Hepatocyte (in vitro differentiated cells): ENCODE results near the gene ZFHX3. TPM values are rescaled to one million over a fixed set of nuclear protein-coding genes. Genes with fewer than 3 reads are reported as not detected.
A peak's percentile ranks its signal among the peaks of the same experiment; 100 is the strongest.

Experiments used
- DNase-seq: peaks from one replicate; pipeline ENCODE4 v3.0.0-alpha.2; 2016; ENCODE audit warnings: low spot score
- H2AFZ ChIP-seq: fragments of 200-600 bp; sonication (generic); 2 replicates; pipeline ENCODE4 v1.6.0; 2016; ENCODE audit warnings: antibody characterized with exemption, mild to moderate bottlenecking
- H3K27ac ChIP-seq: fragments of 200-600 bp; sonication (generic); 2 replicates; pipeline ENCODE4 v1.5.1; 2016; ENCODE audit warnings: mild to moderate bottlenecking
- H3K27me3 ChIP-seq: fragments of 200-600 bp; sonication (generic); 2 replicates; pipeline ENCODE4 v1.6.1; 2016
- H3K36me3 ChIP-seq: fragments of 200-600 bp; sonication (generic); replicated peaks from 2 replicates; pipeline ENCODE4 v1.5.1; 2016; ENCODE audit warnings: low read depth; ENCODE audit not compliant: insufficient read depth
- H3K4me1 ChIP-seq: fragments of 200-600 bp; sonication (generic); 2 replicates; pipeline ENCODE4 v1.5.1; 2016; ENCODE audit warnings: mild to moderate bottlenecking, moderate library complexity; ENCODE audit not compliant: insufficient read depth
- H3K4me2 ChIP-seq: fragments of 200-600 bp; sonication (generic); 2 replicates; pipeline ENCODE4 v1.6.0; 2016
- H3K4me3 ChIP-seq: fragments of 200-600 bp; sonication (generic); 2 replicates; pipeline ENCODE4 v1.5.1; 2016; ENCODE audit warnings: mild to moderate bottlenecking
- H3K79me2 ChIP-seq: fragments of 200-600 bp; sonication (generic); 2 replicates; pipeline ENCODE4 v1.6.0; 2017; ENCODE audit warnings: mild to moderate bottlenecking
- H3K9me2 ChIP-seq: fragments of 200-600 bp; sonication (generic); replicated peaks from 2 replicates; pipeline ENCODE4 v1.6.0; 2017; ENCODE audit warnings: mild to moderate bottlenecking; ENCODE audit not compliant: insufficient read depth
- H3K9me3 ChIP-seq: fragments of 200-600 bp; sonication (generic); 2 replicates; pipeline ENCODE4 v1.5.1; 2016; ENCODE audit warnings: low read depth, mild to moderate bottlenecking
- H4K20me1 ChIP-seq: fragments of 200-600 bp; sonication (generic); 2 replicates; pipeline ENCODE4 v1.6.0; 2016; ENCODE audit warnings: mild to moderate bottlenecking; ENCODE audit not compliant: insufficient read depth, poor library complexity, severe bottlenecking
- CTCF ChIP-seq: fragments of 200-600 bp; sonication (generic); IDR thresholded peaks from 2 replicates; pipeline ENCODE4 v1.5.1; 2016; ENCODE audit warnings: antibody characterized with exemption, mild to moderate bottlenecking; ENCODE audit not compliant: poor library complexity
- EZH2 ChIP-seq: fragments of 200-600 bp; sonication (generic); IDR thresholded peaks from 2 replicates; pipeline ENCODE4 v1.6.1; 2016; ENCODE audit warnings: antibody characterized with exemption, mild to moderate bottlenecking, borderline replicate concordance
- EZH2phosphoT487 ChIP-seq: fragments of 200-600 bp; sonication (generic); IDR thresholded peaks from one replicate; pipeline ENCODE4 v1.6.1; 2018; ENCODE audit warnings: antibody characterized with exemption, mild to moderate bottlenecking, low read depth, moderate library complexity; ENCODE audit not compliant: unreplicated experiment, severe bottlenecking
- WGBS: methylation state at CpG from one replicate; pipeline ENCODE4 v1.1.6; 2016; ENCODE audit warnings: low lambda C conversion rate; ENCODE audit errors: missing lambda C conversion rate; 5-methylcytosine and 5-hydroxymethylcytosine counted together
- polyA plus RNA-seq: library from polyadenylated mRNA; unstranded; fragments of >200 nt; fragmentation: Nextera tagmentation; extraction: Ambion mirVana; gene quantifications from 2 replicates; pipeline ENCODE4 v1.2.1, GENCODE V29; 2016
- total RNA-seq: library from RNA; depleted of rRNA; stranded (reverse); fragments of >200 nt; gene quantifications from 2 replicates; pipeline ENCODE4 v1.2.3, GENCODE V29; 2014

ZFHX3 gene
- total and polyA plus RNA-seq, 2 experiments from 2014 or later, result 6.4 to 11.6 TPM

DNA sequence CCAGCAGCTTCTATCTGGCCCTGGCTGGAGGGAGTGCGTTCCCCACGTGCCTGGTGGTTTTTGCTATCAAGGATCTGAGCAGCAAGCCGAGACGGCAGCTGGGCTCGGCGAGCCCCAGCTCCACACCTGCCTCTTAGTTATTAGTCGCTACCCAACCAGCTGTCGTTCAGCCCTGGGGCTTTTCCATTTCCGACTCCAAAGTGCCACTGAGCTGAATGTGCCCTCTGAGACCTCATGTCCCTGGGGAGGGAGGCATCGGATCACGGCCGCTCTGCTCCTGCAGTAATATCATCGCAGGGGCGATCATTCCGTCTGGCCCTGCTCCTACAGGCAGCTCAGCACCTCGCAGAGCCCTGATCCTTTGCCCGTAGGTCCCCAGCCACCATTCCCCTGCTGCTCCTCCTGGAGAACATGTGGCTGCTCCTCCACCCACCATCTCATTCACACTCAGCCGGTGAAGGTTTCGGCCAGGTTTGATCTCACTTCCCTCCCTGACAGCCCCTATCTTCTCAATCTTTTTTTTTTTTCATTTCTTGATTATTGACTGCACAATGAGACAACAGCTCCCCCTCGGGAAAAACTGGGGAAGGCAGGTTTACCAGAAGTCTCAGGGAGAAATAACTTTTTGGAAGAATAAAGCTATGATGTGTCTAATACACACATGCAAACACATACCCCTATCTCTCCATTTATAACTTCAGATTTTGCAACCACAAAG is 86.7 kb downstream of the ZFHX3 start:
- no peak overlapping the region for H3K27ac ChIP-seq
- no peaks in the 10 kb centered on the region for H3K4me1 ChIP-seq
- no peak overlapping the region for H3K4me3 ChIP-seq
- no peak for DNase-seq
- H2AFZ ChIP-seq, result no peak overlapping the region
- TF ChIP-seq CTCF (peak; percentile 32), EZH2 (no peak)
- peaks cover 69% of the 10 kb centered on the region for H3K79me2 ChIP-seq
- peaks cover 2% of the 10 kb centered on the region for H4K20me1 ChIP-seq
- no peaks in the 10 kb centered on the region for H3K9me3 ChIP-seq
- peaks cover 4% of the 10 kb centered on the region for H3K36me3 ChIP-seq
- no peaks in the 10 kb centered on the region for H3K27me3 ChIP-seq
- no peaks in the 10 kb centered on the region for H3K9me2 ChIP-seq
- no peak overlapping the region for H3K4me2 ChIP-seq
- WGBS, result 76% methylated on average over 20 of the region's 20 CpGs

GRCh38 chr16:72960101-72960500 is 87.8 kb downstream of the ZFHX3 start:
- Histone ChIP-seq H3K4me2 (no peak overlapping the region), H2AFZ (no peak overlapping the region), H3K27ac (no peak overlapping the region), H4K20me1 (peaks cover 2% of the 10 kb centered on the region), H3K27me3 (no peaks in the 10 kb centered on the region), H3K9me3 (no peaks in the 10 kb centered on the region), H3K4me3 (no peak overlapping the region), H3K9me2 (no peaks in the 10 kb centered on the region), H3K36me3 (peaks cover 4% of the 10 kb centered on the region), H3K79me2 (peaks cover 70% of the 10 kb centered on the region), H3K4me1 (no peaks in the 10 kb centered on the region)
- TF ChIP-seq CTCF (no peak), EZH2phosphoT487 (no peak), EZH2 (no peak)
- WGBS, result 98% methylated on average over 16 of the region's 20 CpGs
- DNase-seq, result no peak

DNA sequence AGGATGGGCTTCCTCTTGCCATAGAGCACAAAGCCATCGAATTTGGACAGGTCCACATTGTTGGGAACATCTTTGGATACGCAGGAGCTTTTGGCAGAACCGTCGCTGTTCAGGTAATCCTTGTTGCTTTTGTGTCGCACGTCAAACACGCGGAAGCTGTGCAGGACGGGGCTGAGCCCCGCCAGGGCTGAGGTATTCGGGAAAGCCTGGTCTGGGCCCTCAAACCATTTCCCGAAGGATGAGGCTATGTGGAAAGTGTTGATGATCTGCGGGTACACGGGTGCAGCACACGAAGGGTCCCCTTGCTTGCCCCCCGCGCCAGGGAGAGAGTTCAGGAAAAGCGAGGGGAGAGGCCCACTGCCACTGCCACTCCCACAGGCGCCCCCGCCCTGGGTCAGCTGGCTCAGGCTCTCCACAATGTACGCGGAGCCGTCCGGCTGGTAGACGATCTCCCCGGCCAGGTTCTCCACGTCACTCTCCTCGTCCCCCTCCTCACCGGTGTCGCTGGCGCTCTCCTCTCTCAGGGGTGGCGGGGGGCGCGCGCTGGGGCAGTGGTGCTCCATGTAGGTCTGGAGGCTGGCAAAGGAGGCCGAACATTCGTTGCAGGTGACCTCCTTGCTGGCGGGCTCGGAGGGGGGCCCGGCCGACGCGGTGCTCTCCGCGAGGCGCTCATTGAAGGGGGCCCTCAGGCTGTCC is 88.5 kb downstream of the ZFHX3 start:
- peaks cover 2% of the 10 kb centered on the region for H4K20me1 ChIP-seq
- H3K4me1 ChIP-seq, result no peaks in the 10 kb centered on the region
- H3K4me3 ChIP-seq, result no peak overlapping the region
- no peak overlapping the region for H2AFZ ChIP-seq
- no peaks in the 10 kb centered on the region for H3K27me3 ChIP-seq
- no peak overlapping the region for H3K4me2 ChIP-seq
- no peak for TF ChIP-seq EZH2
- TF ChIP-seq CTCF, result no peak
- no peak for TF ChIP-seq EZH2phosphoT487
- H3K36me3 ChIP-seq, result peaks cover 4% of the 10 kb centered on the region
- H3K79me2 ChIP-seq, result peaks cover 70% of the 10 kb centered on the region
- no peaks in the 10 kb centered on the region for H3K9me2 ChIP-seq
- WGBS, result 98% methylated on average over 34 of the region's 46 CpGs
- no peak for DNase-seq
- no peak overlapping the region for H3K27ac ChIP-seq
- no peaks in the 10 kb centered on the region for H3K9me3 ChIP-seq
